Progenitor cell of endocrine pancreas (in vitro differentiated cells): ENCODE results near the gene ALKBH6. TPM values are rescaled to one million over a fixed set of nuclear protein-coding genes. Genes with fewer than 3 reads are reported as not detected.

Source experiments
- DNase-seq: peaks from one replicate; pipeline ENCODE4 v3.0.0; 2021; ENCODE audit warnings: low spot score; ENCODE audit not compliant: unreplicated experiment
- H3K27ac Mint-ChIP-seq: 2 replicates; pipeline ENCODE4 v1.8.0; 2021; ENCODE audit warnings: mild to moderate bottlenecking, moderate library complexity, mixed read lengths
- H3K27me3 Mint-ChIP-seq: 2 replicates; pipeline ENCODE4 v1.8.0; 2021; ENCODE audit warnings: mixed read lengths
- H3K36me3 Mint-ChIP-seq: 2 replicates; pipeline ENCODE4 v1.8.0; 2022; ENCODE audit warnings: mixed read lengths; ENCODE audit not compliant: insufficient read depth
- H3K4me1 Mint-ChIP-seq: 2 replicates; pipeline ENCODE4 v1.8.0; 2021; ENCODE audit warnings: low read depth, mixed read lengths
- H3K4me3 Mint-ChIP-seq: 2 replicates; pipeline ENCODE4 v1.8.0; 2021; ENCODE audit warnings: low read depth, mild to moderate bottlenecking, moderate library complexity, mixed read lengths
- H3K9me3 Mint-ChIP-seq: 2 replicates; pipeline ENCODE4 v1.8.0; 2021; ENCODE audit warnings: low read depth, mixed read lengths
- CTCF ChIP-seq: fragments of 200-600 bp; sonication (generic); IDR thresholded peaks from one replicate; pipeline ENCODE4 v1.5.0; 2021; ENCODE audit warnings: antibody characterized with exemption, mild to moderate bottlenecking; ENCODE audit not compliant: unreplicated experiment
- total RNA-seq: library from RNA; stranded (reverse); gene quantifications from 2 replicates; pipeline ENCODE4 v1.2.1, GENCODE V29; 2021

The ALKBH6 gene
- total RNA-seq, 1 donor from 2014 or later, result 36.8 TPM

- peak within 1 kb of the TSS; percentile 95 for H3K4me3 Mint-ChIP-seq
- peak; percentile 47 for DNase-seq
- no peaks in the 10 kb centered on the region for H3K27me3 Mint-ChIP-seq
- H3K27ac Mint-ChIP-seq, result peak within 1 kb of the TSS; percentile 94
- H3K4me1 Mint-ChIP-seq, result peaks cover 20% of the 10 kb centered on the region
- H3K36me3 Mint-ChIP-seq, result peaks cover 8% of the 10 kb centered on the region
- no peak for TF ChIP-seq CTCF
- no peaks in the 10 kb centered on the region for H3K9me3 Mint-ChIP-seq
These were observed 5.6 kb downstream of the ALKBH6 start, which contains the start of gene SYNE4 for GRCh38 chr19:36008336-36008978. TSS of gene SYNE4 (minus strand) at chr19:36008813. CDS start at chr19:36008681, 132 bp downstream.

GRCh38 chr19:36006955-36007354 lies 7.1 kb downstream of the ALKBH6 start:
- H3K4me1 Mint-ChIP-seq, result peaks cover 17% of the 10 kb centered on the region
- peak overlapping the region; percentile 59 for H3K4me3 Mint-ChIP-seq
- H3K9me3 Mint-ChIP-seq, result no peaks in the 10 kb centered on the region
- no peaks in the 10 kb centered on the region for H3K27me3 Mint-ChIP-seq
- H3K36me3 Mint-ChIP-seq, result peaks cover 12% of the 10 kb centered on the region
- H3K27ac Mint-ChIP-seq, result peak overlapping the region; percentile 41
- no peak for DNase-seq
- no peak for TF ChIP-seq CTCF

GRCh38 chr19:36003284-36003683 lies 10.7 kb downstream of the ALKBH6 start:
- no peak overlapping the region for H3K4me3 Mint-ChIP-seq
- H3K27ac Mint-ChIP-seq, result no peak overlapping the region
- no peaks in the 10 kb centered on the region for H3K27me3 Mint-ChIP-seq
- H3K36me3 Mint-ChIP-seq, result peaks cover 21% of the 10 kb centered on the region
- no peak for TF ChIP-seq CTCF
- no peak for DNase-seq
- no peaks in the 10 kb centered on the region for H3K9me3 Mint-ChIP-seq
- H3K4me1 Mint-ChIP-seq, result peaks cover 6% of the 10 kb centered on the region

- peaks cover 2% of the 10 kb centered on the region for H3K4me1 Mint-ChIP-seq
- TF ChIP-seq CTCF, result no peak
- H3K27me3 Mint-ChIP-seq, result no peaks in the 10 kb centered on the region
- H3K27ac Mint-ChIP-seq, result no peak overlapping the region
- H3K36me3 Mint-ChIP-seq, result peaks cover 22% of the 10 kb centered on the region
- no peaks in the 10 kb centered on the region for H3K9me3 Mint-ChIP-seq
- H3K4me3 Mint-ChIP-seq, result no peak overlapping the region
- DNase-seq, result no peak
These were observed 12.4 kb downstream of the ALKBH6 start for GRCh38 chr19:36001605-36002004.

- no peak for DNase-seq
- Mint-ChIP-seq H3K27me3 (no peaks in the 10 kb centered on the region), H3K9me3 (no peaks in the 10 kb centered on the region), H3K36me3 (peaks cover 9% of the 10 kb centered on the region), H3K4me3 (peak overlapping the region; percentile 0), H3K4me1 (peaks cover 11% of the 10 kb centered on the region), H3K27ac (no peak overlapping the region)
- TF ChIP-seq CTCF, result no peak
These were observed 17.2 kb downstream of the ALKBH6 start for GRCh38 chr19:35996777-35997176.
